ENCODE results near the gene CXCR4.

DNA sequence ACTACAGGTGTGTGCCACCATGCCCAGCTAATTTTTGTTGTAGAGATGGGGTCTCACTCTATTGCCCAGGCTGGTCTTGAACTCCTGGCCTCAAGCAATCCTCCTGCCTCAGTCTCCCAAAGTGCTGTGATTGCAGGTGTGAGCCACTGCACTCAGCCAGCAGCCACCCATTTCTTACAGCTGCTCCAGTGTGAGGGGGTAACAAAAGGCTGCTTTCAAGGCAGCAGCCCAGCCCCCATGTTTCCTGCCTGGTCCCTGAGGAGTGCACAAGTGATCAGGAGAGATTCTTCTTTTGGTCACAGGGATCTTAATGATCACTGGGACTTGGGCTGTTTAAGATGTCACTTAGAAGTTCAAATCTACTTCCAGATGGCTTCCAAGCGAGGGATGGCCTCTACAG is 15.2 kb upstream of the CXCR4 start:
- TF ChIP-seq, protein P1, sequence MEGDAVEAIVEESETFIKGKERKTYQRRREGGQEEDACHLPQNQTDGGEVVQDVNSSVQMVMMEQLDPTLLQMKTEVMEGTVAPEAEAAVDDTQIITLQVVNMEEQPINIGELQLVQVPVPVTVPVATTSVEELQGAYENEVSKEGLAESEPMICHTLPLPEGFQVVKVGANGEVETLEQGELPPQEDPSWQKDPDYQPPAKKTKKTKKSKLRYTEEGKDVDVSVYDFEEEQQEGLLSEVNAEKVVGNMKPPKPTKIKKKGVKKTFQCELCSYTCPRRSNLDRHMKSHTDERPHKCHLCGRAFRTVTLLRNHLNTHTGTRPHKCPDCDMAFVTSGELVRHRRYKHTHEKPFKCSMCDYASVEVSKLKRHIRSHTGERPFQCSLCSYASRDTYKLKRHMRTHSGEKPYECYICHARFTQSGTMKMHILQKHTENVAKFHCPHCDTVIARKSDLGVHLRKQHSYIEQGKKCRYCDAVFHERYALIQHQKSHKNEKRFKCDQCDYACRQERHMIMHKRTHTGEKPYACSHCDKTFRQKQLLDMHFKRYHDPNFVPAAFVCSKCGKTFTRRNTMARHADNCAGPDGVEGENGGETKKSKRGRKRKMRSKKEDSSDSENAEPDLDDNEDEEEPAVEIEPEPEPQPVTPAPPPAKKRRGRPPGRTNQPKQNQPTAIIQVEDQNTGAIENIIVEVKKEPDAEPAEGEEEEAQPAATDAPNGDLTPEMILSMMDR (IDR thresholded peaks at IDR 0.05): no peak
- TF ChIP-seq POLR2AphosphoS5 (IDR thresholded peaks at IDR 0.05; ENCODE audit: low read depth, low read length): no peak
- TF ChIP-seq FOXM1 (IDR thresholded peaks at IDR 0.05; ENCODE audit: low read depth): no peak
- TF ChIP-seq RCOR1 (IDR thresholded peaks at IDR 0.05; ENCODE audit: low read length): no peak
- no peak for TF ChIP-seq MEF2A (IDR thresholded peaks at IDR 0.05; ENCODE audit: borderline replicate concordance, low read depth)
- TF ChIP-seq ELF1 (IDR thresholded peaks at IDR 0.05): no peak
- no peak for TF ChIP-seq RAD21 (IDR thresholded peaks at IDR 0.05; ENCODE audit: low read length)
- no peak for TF ChIP-seq EZH2phosphoT487 (IDR thresholded peaks at IDR 0.05; ENCODE audit: borderline replicate concordance, low read depth)
- TF ChIP-seq, protein P2, sequence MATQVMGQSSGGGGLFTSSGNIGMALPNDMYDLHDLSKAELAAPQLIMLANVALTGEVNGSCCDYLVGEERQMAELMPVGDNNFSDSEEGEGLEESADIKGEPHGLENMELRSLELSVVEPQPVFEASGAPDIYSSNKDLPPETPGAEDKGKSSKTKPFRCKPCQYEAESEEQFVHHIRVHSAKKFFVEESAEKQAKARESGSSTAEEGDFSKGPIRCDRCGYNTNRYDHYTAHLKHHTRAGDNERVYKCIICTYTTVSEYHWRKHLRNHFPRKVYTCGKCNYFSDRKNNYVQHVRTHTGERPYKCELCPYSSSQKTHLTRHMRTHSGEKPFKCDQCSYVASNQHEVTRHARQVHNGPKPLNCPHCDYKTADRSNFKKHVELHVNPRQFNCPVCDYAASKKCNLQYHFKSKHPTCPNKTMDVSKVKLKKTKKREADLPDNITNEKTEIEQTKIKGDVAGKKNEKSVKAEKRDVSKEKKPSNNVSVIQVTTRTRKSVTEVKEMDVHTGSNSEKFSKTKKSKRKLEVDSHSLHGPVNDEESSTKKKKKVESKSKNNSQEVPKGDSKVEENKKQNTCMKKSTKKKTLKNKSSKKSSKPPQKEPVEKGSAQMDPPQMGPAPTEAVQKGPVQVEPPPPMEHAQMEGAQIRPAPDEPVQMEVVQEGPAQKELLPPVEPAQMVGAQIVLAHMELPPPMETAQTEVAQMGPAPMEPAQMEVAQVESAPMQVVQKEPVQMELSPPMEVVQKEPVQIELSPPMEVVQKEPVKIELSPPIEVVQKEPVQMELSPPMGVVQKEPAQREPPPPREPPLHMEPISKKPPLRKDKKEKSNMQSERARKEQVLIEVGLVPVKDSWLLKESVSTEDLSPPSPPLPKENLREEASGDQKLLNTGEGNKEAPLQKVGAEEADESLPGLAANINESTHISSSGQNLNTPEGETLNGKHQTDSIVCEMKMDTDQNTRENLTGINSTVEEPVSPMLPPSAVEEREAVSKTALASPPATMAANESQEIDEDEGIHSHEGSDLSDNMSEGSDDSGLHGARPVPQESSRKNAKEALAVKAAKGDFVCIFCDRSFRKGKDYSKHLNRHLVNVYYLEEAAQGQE (IDR thresholded peaks at IDR 0.05; ENCODE audit: low read depth, low read length): no peak
- TF ChIP-seq FOSL2 (IDR thresholded peaks at IDR 0.05; ENCODE audit: borderline replicate concordance, low read depth): no peak

All from SK-N-SH (cell line).